PC-9 (cell line): ENCODE results near the gene PDGFD.

Experiments
- EZH2 ChIP-seq: fragments of 200-600 bp; sonication (generic); IDR thresholded peaks from 2 replicates; pipeline ENCODE4 v1.8.0; 2017; ENCODE audit warnings: antibody characterized with exemption, low read depth
- TF ChIP-seq, protein P1 (sequence below): fragments of 200-600 bp; sonication (generic); conservative IDR thresholded peaks from 2 replicates; pipeline ENCODE4 v1.6.1; 2017; ENCODE audit warnings: mixed run types, antibody characterized with exemption, mild to moderate bottlenecking, moderate library complexity

DNA sequence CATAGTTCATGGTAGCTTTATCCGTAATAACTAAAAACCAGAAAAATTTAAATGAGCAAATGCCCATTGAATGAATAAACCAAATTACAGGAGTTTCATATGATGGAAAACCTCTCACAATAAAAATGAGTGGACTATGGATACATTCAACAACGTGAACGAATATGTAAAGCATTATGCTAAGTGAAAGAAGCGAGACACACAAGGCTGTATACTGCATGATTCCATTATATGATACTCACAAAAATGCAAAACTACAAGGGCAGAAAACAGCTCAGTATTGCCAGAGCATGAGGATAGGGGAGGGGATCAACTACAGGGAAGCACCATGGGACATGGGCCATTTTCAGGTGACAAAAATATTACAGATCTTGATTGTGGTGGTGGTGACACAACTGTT, 105.3 kb downstream of the PDGFD start:
- TF ChIP-seq, protein P1, sequence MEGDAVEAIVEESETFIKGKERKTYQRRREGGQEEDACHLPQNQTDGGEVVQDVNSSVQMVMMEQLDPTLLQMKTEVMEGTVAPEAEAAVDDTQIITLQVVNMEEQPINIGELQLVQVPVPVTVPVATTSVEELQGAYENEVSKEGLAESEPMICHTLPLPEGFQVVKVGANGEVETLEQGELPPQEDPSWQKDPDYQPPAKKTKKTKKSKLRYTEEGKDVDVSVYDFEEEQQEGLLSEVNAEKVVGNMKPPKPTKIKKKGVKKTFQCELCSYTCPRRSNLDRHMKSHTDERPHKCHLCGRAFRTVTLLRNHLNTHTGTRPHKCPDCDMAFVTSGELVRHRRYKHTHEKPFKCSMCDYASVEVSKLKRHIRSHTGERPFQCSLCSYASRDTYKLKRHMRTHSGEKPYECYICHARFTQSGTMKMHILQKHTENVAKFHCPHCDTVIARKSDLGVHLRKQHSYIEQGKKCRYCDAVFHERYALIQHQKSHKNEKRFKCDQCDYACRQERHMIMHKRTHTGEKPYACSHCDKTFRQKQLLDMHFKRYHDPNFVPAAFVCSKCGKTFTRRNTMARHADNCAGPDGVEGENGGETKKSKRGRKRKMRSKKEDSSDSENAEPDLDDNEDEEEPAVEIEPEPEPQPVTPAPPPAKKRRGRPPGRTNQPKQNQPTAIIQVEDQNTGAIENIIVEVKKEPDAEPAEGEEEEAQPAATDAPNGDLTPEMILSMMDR = no peak
- no peak for TF ChIP-seq EZH2
